ENCODE results near the gene AP1M2.
"Not testable (repeated sequence)": the region's sequence is repeated elsewhere in the genome, so short reads cannot be mapped to it uniquely, and the experiment has no call there.

The AP1M2 gene

GRCh38 chr19:10544753-10545251 is 42.3 kb downstream of the AP1M2 start:
- Histone ChIP-seq H3K36me3 (ENCODE audit: insufficient read depth, low read length) (peaks cover 15% of the 10 kb centered on the region), H3K9me3 (replicated peaks; ENCODE audit: low read length) (no peaks in the 10 kb centered on the region), H3K9ac (ENCODE audit: low read depth, low read length) (peak overlapping the region; percentile 98), H3K27me3 (ENCODE audit: control insufficient read depth, insufficient read depth, low read length) (no peaks in the 10 kb centered on the region), H3K4me2 (ENCODE audit: low read length) (peak overlapping the region; percentile 98), H3K4me1 (ENCODE audit: control insufficient read depth, insufficient read depth, low read length) (peaks cover 12% of the 10 kb centered on the region), H3K4me3 (ENCODE audit: low read length) (peak overlapping the region; percentile 93)

GRCh38 chr19:10544242-10544752 is 42.8 kb downstream of the AP1M2 start:
- H3K4me2 ChIP-seq (ENCODE audit: low read length), result peak overlapping the region; percentile 98
- no peaks in the 10 kb centered on the region for H3K9me3 ChIP-seq (replicated peaks; ENCODE audit: low read length)

GRCh38 chr19:10543420-10544241 is 43.5 kb downstream of the AP1M2 start, which contains the start of gene ATG4D:
Gene ATG4D (plus strand): TSS chr19:10543904. CDS start chr19:10544091, 187 bp downstream.
- Histone ChIP-seq H3K27me3 (ENCODE audit: control insufficient read depth, insufficient read depth, low read length) (peaks cover 3% of the 10 kb centered on the region), H3K36me3 (ENCODE audit: insufficient read depth, low read length) (peaks cover 9% of the 10 kb centered on the region), H3K4me1 (ENCODE audit: control insufficient read depth, insufficient read depth, low read length) (peaks cover 12% of the 10 kb centered on the region), H3K4me3 (ENCODE audit: low read length) (peak within 1 kb of the TSS; percentile 93), H3K9me3 (replicated peaks; ENCODE audit: low read length) (no peaks in the 10 kb centered on the region), H3K9ac (ENCODE audit: low read depth, low read length) (peak within 1 kb of the TSS; percentile 98), H3K4me2 (ENCODE audit: low read length) (peak within 1 kb of the TSS; percentile 98)

More at GRCh38 chr19:10544242-10544752, 42.8 kb downstream of the AP1M2 start:
- H3K4me3 ChIP-seq (ENCODE audit: low read length), result peak overlapping the region; percentile 93
- peaks cover 15% of the 10 kb centered on the region for H3K36me3 ChIP-seq (ENCODE audit: insufficient read depth, low read length)
- peaks cover under 1% of the 10 kb centered on the region for H3K27me3 ChIP-seq (ENCODE audit: control insufficient read depth, insufficient read depth, low read length)
- peak overlapping the region; percentile 98 for H3K9ac ChIP-seq (ENCODE audit: low read depth, low read length)
- peaks cover 12% of the 10 kb centered on the region for H3K4me1 ChIP-seq (ENCODE audit: control insufficient read depth, insufficient read depth, low read length)

- Histone ChIP-seq H3K4me3 (ENCODE audit: low read length) (peak overlapping the region; percentile 93), H3K9me3 (replicated peaks; ENCODE audit: low read length) (no peaks in the 10 kb centered on the region), H3K27me3 (ENCODE audit: control insufficient read depth, insufficient read depth, low read length) (peaks cover 6% of the 10 kb centered on the region), H3K4me1 (ENCODE audit: control insufficient read depth, insufficient read depth, low read length) (peaks cover 12% of the 10 kb centered on the region), H3K9ac (ENCODE audit: low read depth, low read length) (peak overlapping the region; percentile 98), H3K36me3 (ENCODE audit: insufficient read depth, low read length) (peaks cover 8% of the 10 kb centered on the region), H3K4me2 (ENCODE audit: low read length) (peak overlapping the region; percentile 98)
Measured at GRCh38 chr19:10543059-10543419, 44.1 kb downstream of the AP1M2 start.

GRCh38 chr19:10539016-10539415 is 48.1 kb downstream of the AP1M2 start:
- H3K9me3 ChIP-seq (replicated peaks; ENCODE audit: low read length), result not testable (repeated sequence)
- H3K27me3 ChIP-seq (ENCODE audit: control insufficient read depth, insufficient read depth, low read length), result peaks cover 26% of the 10 kb centered on the region

GRCh38 chr19:10538204-10538983 is 48.7 kb downstream of the AP1M2 start:
- H3K4me3 ChIP-seq (ENCODE audit: low read length), result no peak overlapping the region
- H3K36me3 ChIP-seq (ENCODE audit: insufficient read depth, low read length), result no peaks in the 10 kb centered on the region
- no peak overlapping the region for H3K4me2 ChIP-seq (ENCODE audit: low read length)
- peaks cover 5% of the 10 kb centered on the region for H3K4me1 ChIP-seq (ENCODE audit: control insufficient read depth, insufficient read depth, low read length)
- no peaks in the 10 kb centered on the region for H3K9me3 ChIP-seq (replicated peaks; ENCODE audit: low read length)
- peaks cover 26% of the 10 kb centered on the region for H3K27me3 ChIP-seq (ENCODE audit: control insufficient read depth, insufficient read depth, low read length)
- H3K9ac ChIP-seq (ENCODE audit: low read depth, low read length), result no peak overlapping the region

More at GRCh38 chr19:10539016-10539415, 48.1 kb downstream of the AP1M2 start:
- H3K9ac ChIP-seq (ENCODE audit: low read depth, low read length); H3K4me3 ChIP-seq (ENCODE audit: low read length); H3K4me2 ChIP-seq (ENCODE audit: low read length); H3K36me3 ChIP-seq (ENCODE audit: insufficient read depth, low read length); H3K4me1 ChIP-seq (ENCODE audit: control insufficient read depth, insufficient read depth, low read length): not testable (repeated sequence)

- H3K4me2 ChIP-seq (ENCODE audit: low read length), result no peak overlapping the region
- H3K36me3 ChIP-seq (ENCODE audit: insufficient read depth, low read length), result no peaks in the 10 kb centered on the region
- no peak overlapping the region for H3K9ac ChIP-seq (ENCODE audit: low read depth, low read length)
Measured at GRCh38 chr19:10537668-10538067, 49.4 kb downstream of the AP1M2 start.

GRCh38 chr19:10535613-10536012 is 51.5 kb downstream of the AP1M2 start:
- Histone ChIP-seq H3K9me3 (replicated peaks; ENCODE audit: low read length) (no peaks in the 10 kb centered on the region), H3K4me2 (ENCODE audit: low read length) (no peak overlapping the region), H3K36me3 (ENCODE audit: insufficient read depth, low read length) (no peaks in the 10 kb centered on the region), H3K4me1 (ENCODE audit: control insufficient read depth, insufficient read depth, low read length) (peaks cover 5% of the 10 kb centered on the region), H3K27me3 (ENCODE audit: control insufficient read depth, insufficient read depth, low read length) (peaks cover 26% of the 10 kb centered on the region), H3K4me3 (ENCODE audit: low read length) (no peak overlapping the region), H3K9ac (ENCODE audit: low read depth, low read length) (no peak overlapping the region)

More at GRCh38 chr19:10537668-10538067, 49.4 kb downstream of the AP1M2 start:
- Histone ChIP-seq H3K9me3 (replicated peaks; ENCODE audit: low read length) (no peaks in the 10 kb centered on the region), H3K4me1 (ENCODE audit: control insufficient read depth, insufficient read depth, low read length) (peaks cover 5% of the 10 kb centered on the region), H3K27me3 (ENCODE audit: control insufficient read depth, insufficient read depth, low read length) (peaks cover 26% of the 10 kb centered on the region), H3K4me3 (ENCODE audit: low read length) (no peak overlapping the region)

- Histone ChIP-seq H3K9me3 (replicated peaks; ENCODE audit: low read length) (no peaks in the 10 kb centered on the region), H3K27me3 (ENCODE audit: control insufficient read depth, insufficient read depth, low read length) (peaks cover 22% of the 10 kb centered on the region), H3K4me1 (ENCODE audit: control insufficient read depth, insufficient read depth, low read length) (peaks cover 5% of the 10 kb centered on the region), H3K9ac (ENCODE audit: low read depth, low read length) (peak overlapping the region; percentile 18), H3K36me3 (ENCODE audit: insufficient read depth, low read length) (no peaks in the 10 kb centered on the region), H3K4me2 (ENCODE audit: low read length) (no peak overlapping the region), H3K4me3 (ENCODE audit: low read length) (no peak overlapping the region)
Measured at GRCh38 chr19:10533646-10534386, 53.3 kb downstream of the AP1M2 start.

GRCh38 chr19:10532457-10532856 is 54.7 kb downstream of the AP1M2 start:
- H3K9me3 ChIP-seq (replicated peaks; ENCODE audit: low read length), result no peaks in the 10 kb centered on the region

GRCh38 chr19:10526887-10527286 is 60.2 kb downstream of the AP1M2 start:
- H3K9me3 ChIP-seq (replicated peaks; ENCODE audit: low read length); H3K9ac ChIP-seq (ENCODE audit: low read depth, low read length); H3K4me1 ChIP-seq (ENCODE audit: control insufficient read depth, insufficient read depth, low read length); H3K4me3 ChIP-seq (ENCODE audit: low read length); H3K4me2 ChIP-seq (ENCODE audit: low read length); H3K36me3 ChIP-seq (ENCODE audit: insufficient read depth, low read length): not testable (repeated sequence)
- H3K27me3 ChIP-seq (ENCODE audit: control insufficient read depth, insufficient read depth, low read length), result peaks cover 18% of the 10 kb centered on the region

More at GRCh38 chr19:10532457-10532856, 54.7 kb downstream of the AP1M2 start:
- Histone ChIP-seq H3K4me2 (ENCODE audit: low read length) (no peak overlapping the region), H3K27me3 (ENCODE audit: control insufficient read depth, insufficient read depth, low read length) (peaks cover 14% of the 10 kb centered on the region), H3K9ac (ENCODE audit: low read depth, low read length) (no peak overlapping the region), H3K36me3 (ENCODE audit: insufficient read depth, low read length) (no peaks in the 10 kb centered on the region), H3K4me3 (ENCODE audit: low read length) (no peak overlapping the region), H3K4me1 (ENCODE audit: control insufficient read depth, insufficient read depth, low read length) (peaks cover 5% of the 10 kb centered on the region)

All from skeletal muscle satellite cell (primary cell).